NCI-H1930 (cell line): ENCODE results near the gene ADAMTS12.
"Not testable (repeated sequence)": the region's sequence is repeated elsewhere in the genome, so short reads cannot be mapped to it uniquely, and the experiment has no call there.

Experiments
- DNase-seq, 2 experiments: peaks; one replicate each; lab custom pipeline; 2025; lab: John Stamatoyannopoulos, UW

ADAMTS12 gene

GRCh38 chr5:33582417-33582816 is 309.4 kb downstream of the ADAMTS12 start:
- no peak for DNase-seq

- no peak for DNase-seq
Observed at GRCh38 chr5:33579789-33580188, 312.0 kb downstream of the ADAMTS12 start.

GRCh38 chr5:33579152-33579551 is 312.6 kb downstream of the ADAMTS12 start:
- no peak for DNase-seq

- DNase-seq, result no peak
Observed at GRCh38 chr5:33576726-33577590, 314.8 kb downstream of the ADAMTS12 start.

GRCh38 chr5:33565324-33565723 is 326.5 kb downstream of the ADAMTS12 start:
- DNase-seq, result no peak

GRCh38 chr5:33563983-33564908 is 327.5 kb downstream of the ADAMTS12 start:
- DNase-seq, result no peak

GRCh38 chr5:33563530-33563929 is 328.3 kb downstream of the ADAMTS12 start:
- no peak for DNase-seq

GRCh38 chr5:33558489-33558888 is 333.3 kb downstream of the ADAMTS12 start:
- DNase-seq, result no peak

GRCh38 chr5:33557605-33558004 is 334.2 kb downstream of the ADAMTS12 start:
- DNase-seq, result no peak

- DNase-seq, result no peak
Observed at GRCh38 chr5:33556330-33557328, 335.2 kb downstream of the ADAMTS12 start.

- DNase-seq, result no peak
Observed at GRCh38 chr5:33549982-33550567, 341.7 kb downstream of the ADAMTS12 start.

- not testable (repeated sequence) for DNase-seq
Observed at GRCh38 chr5:33539790-33540189, 352.0 kb downstream of the ADAMTS12 start.

- no peak for DNase-seq
Observed at GRCh38 chr5:33539212-33539611, 352.6 kb downstream of the ADAMTS12 start.

GRCh38 chr5:33538201-33538600 is 353.6 kb downstream of the ADAMTS12 start:
- no peak for DNase-seq

GRCh38 chr5:33537240-33537639 is 354.6 kb downstream of the ADAMTS12 start:
- no peak for DNase-seq

- no peak for DNase-seq
Observed at GRCh38 chr5:33536802-33537201, 355.0 kb downstream of the ADAMTS12 start.

- DNase-seq, result no peak
Observed at GRCh38 chr5:33531824-33532223, 360.0 kb downstream of the ADAMTS12 start.

- DNase-seq, result no peak
Observed at GRCh38 chr5:33531037-33531298, 360.8 kb downstream of the ADAMTS12 start.

GRCh38 chr5:33530183-33531036 is 361.4 kb downstream of the ADAMTS12 start:
- DNase-seq, result no peak

GRCh38 chr5:33527696-33528095 is 364.1 kb downstream of the ADAMTS12 start:
- DNase-seq, result no peak
